ENCODE measurements around the gene MGLL. TPM values are rescaled to one million over a fixed set of nuclear protein-coding genes. Genes with fewer than 3 reads are reported as not detected.

Gene MGLL
- total and polyA plus RNA-seq, 12 donors, result 1.9 to 48.1 (median 33.3) TPM

- peak in 6 of 7 donors; percentile 46 to 67 (median 62) for DNase-seq
- intact Hi-C loops (cut with DNase I), result no loop called here
- WGBS, 4 donors, result 43 to 62% (median 49%) methylated on average over 9 of the region's 9 CpGs
- no peak for TF ChIP-seq POLR2A (IDR thresholded peaks at IDR 0.05)
- TF ChIP-seq CTCF (IDR thresholded peaks at IDR 0.05), result no peak
- H3K27ac ChIP-seq, result peak overlapping the region in 4 of 5 donors; percentile 46 to 84 (median 64)
- no peaks in the 10 kb centered on the region for H3K36me3 ChIP-seq (replicated peaks in 1 of 2)
- peaks cover 10 to 65% of the 10 kb centered on the region in 2 donors for H3K4me1 ChIP-seq (replicated peaks in 1 of 2)
- no peaks in the 10 kb centered on the region for H3K9me3 ChIP-seq (replicated peaks in 1 of 3)
- no peaks in the 10 kb centered on the region for H3K27me3 ChIP-seq
- H3K4me3 ChIP-seq, result no peak overlapping the region
Measured at GRCh38 chr3:127735767-127736693, 86.3 kb downstream of the MGLL start.

- Histone ChIP-seq H3K36me3 (replicated peaks in 1 of 2) (no peaks in the 10 kb centered on the region), H3K27ac (peak overlapping the region in 4 of 5 donors; percentile 46 to 84 (median 64)), H3K4me1 (replicated peaks in 1 of 2) (peaks cover 10 to 65% of the 10 kb centered on the region in 2 donors), H3K27me3 (no peaks in the 10 kb centered on the region), H3K4me3 (peak overlapping the region in 1 of 4 donors; percentile 8), H3K9me3 (replicated peaks in 1 of 3) (no peaks in the 10 kb centered on the region)
- WGBS, 4 donors, result 52 to 67% (median 59%) methylated on average over 8 of the region's 8 CpGs
- DNase-seq, result peak in 6 of 7 donors; percentile 45 to 75 (median 54)
- intact Hi-C loops (cut with DNase I), result no loop called here
- TF ChIP-seq CTCF (IDR thresholded peaks at IDR 0.05), result no peak
- TF ChIP-seq POLR2A (IDR thresholded peaks at IDR 0.05), result no peak
Measured at GRCh38 chr3:127734754-127735473, 87.4 kb downstream of the MGLL start.

GRCh38 chr3:127734181-127734720, 88.1 kb downstream of the MGLL start:
- no peak for TF ChIP-seq CTCF (IDR thresholded peaks at IDR 0.05)
- no peak for TF ChIP-seq POLR2A (IDR thresholded peaks at IDR 0.05)
- 96 to 98% (median 97%) methylated on average over 12 of the region's 12 CpGs for WGBS, 4 donors
- H3K4me3 ChIP-seq, result peak overlapping the region in 1 of 4 donors; percentile 8
- no peaks in the 10 kb centered on the region for H3K27me3 ChIP-seq
- H3K4me1 ChIP-seq (replicated peaks in 1 of 2), result peaks cover 10 to 65% of the 10 kb centered on the region in 2 donors
- no peak for DNase-seq
- H3K9me3 ChIP-seq (replicated peaks in 1 of 3), result no peaks in the 10 kb centered on the region
- H3K36me3 ChIP-seq (replicated peaks in 1 of 2), result no peaks in the 10 kb centered on the region
- H3K27ac ChIP-seq, result peak overlapping the region in 4 of 5 donors; percentile 46 to 84 (median 64)
- intact Hi-C loops (cut with DNase I), result no loop called here

GRCh38 chr3:127733781-127734180, 88.5 kb downstream of the MGLL start:
- Histone ChIP-seq H3K27me3 (no peaks in the 10 kb centered on the region), H3K4me3 (no peak overlapping the region), H3K9me3 (replicated peaks in 1 of 3) (no peaks in the 10 kb centered on the region), H3K27ac (peak overlapping the region in 2 of 5 donors; percentile 62 to 84), H3K4me1 (replicated peaks in 1 of 2) (peaks cover 10 to 62% of the 10 kb centered on the region in 2 donors), H3K36me3 (replicated peaks in 1 of 2) (no peaks in the 10 kb centered on the region)
- WGBS, 4 donors, result 93 to 97% (median 94%) methylated on average over 8 to 10 of the region's 10 CpGs
- TF ChIP-seq POLR2A (IDR thresholded peaks at IDR 0.05) (no peak), CTCF (IDR thresholded peaks at IDR 0.05) (no peak)
- intact Hi-C loops (cut with DNase I), result no loop called here
- no peak for DNase-seq
